ENCODE measurements around the gene COX10. TPM values are rescaled to one million over a fixed set of nuclear protein-coding genes. Genes with fewer than 3 reads are reported as not detected.

The COX10 gene
- total RNA-seq, 2 donors from 2014 or later: 31.6 to 67.6 TPM

DNA sequence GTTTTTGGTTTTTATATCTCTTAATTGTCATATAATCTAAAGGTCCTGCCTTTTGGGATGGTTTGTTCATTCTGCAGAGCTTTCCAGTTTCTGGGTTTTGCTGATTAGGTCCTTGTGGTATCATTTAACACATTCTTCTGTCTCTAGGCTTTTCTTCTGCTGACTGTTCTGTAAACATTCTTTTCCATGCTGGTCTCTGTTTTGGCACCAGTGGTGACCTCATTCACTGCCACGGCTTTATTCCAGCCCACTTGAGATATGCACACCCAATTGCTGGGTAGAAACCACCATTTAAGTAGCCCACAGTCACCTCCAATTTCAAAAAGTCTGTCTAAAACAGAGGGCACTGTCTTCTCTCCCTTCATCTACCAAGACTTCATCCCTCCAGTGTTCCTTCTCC lies 31.1 kb upstream of the COX10 start:
- DNase-seq (ENCODE audit: low spot score): no peak

DNA sequence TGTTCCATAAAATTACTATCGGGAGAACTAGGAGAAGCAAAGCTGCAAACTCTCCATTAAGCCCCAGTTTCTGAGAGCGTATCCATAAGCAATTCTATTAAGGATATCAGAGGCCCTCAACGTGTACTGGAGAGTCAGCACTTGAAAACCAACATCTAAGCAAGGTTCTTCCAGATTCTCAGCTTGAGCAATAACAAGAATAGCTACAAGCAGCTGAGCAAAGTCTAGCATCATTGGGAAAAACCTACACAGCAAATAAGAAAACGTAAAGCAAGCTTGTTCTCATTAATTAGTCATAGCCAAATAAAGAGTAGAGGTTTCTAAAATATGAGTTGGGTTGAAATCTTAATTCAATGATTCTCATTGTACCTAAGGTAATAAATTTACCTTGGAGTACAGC lies 26.9 kb upstream of the COX10 start:
- peaks cover 0 to 9% of the 10 kb centered on the region in 2 donors for H3K4me1 ChIP-seq
- H3K36me3 ChIP-seq: no peaks in the 10 kb centered on the region
- H3K27me3 ChIP-seq: no peaks in the 10 kb centered on the region
- DNase-seq (ENCODE audit: low spot score): no peak
- TF ChIP-seq, protein P1, sequence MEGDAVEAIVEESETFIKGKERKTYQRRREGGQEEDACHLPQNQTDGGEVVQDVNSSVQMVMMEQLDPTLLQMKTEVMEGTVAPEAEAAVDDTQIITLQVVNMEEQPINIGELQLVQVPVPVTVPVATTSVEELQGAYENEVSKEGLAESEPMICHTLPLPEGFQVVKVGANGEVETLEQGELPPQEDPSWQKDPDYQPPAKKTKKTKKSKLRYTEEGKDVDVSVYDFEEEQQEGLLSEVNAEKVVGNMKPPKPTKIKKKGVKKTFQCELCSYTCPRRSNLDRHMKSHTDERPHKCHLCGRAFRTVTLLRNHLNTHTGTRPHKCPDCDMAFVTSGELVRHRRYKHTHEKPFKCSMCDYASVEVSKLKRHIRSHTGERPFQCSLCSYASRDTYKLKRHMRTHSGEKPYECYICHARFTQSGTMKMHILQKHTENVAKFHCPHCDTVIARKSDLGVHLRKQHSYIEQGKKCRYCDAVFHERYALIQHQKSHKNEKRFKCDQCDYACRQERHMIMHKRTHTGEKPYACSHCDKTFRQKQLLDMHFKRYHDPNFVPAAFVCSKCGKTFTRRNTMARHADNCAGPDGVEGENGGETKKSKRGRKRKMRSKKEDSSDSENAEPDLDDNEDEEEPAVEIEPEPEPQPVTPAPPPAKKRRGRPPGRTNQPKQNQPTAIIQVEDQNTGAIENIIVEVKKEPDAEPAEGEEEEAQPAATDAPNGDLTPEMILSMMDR (IDR thresholded peaks at IDR 0.05): no peak
- no peak overlapping the region for H3K4me3 ChIP-seq
- H3K9me3 ChIP-seq: no peaks in the 10 kb centered on the region
- no peak overlapping the region for H3K27ac ChIP-seq

More for the DNA sequence above, 31.1 kb upstream of the COX10 start:
- TF ChIP-seq, protein P1 (IDR thresholded peaks at IDR 0.05): no peak
- Histone ChIP-seq H3K27me3 (no peaks in the 10 kb centered on the region), H3K4me3 (no peak overlapping the region), H3K36me3 (peaks cover 10% of the 10 kb centered on the region), H3K9me3 (no peaks in the 10 kb centered on the region), H3K4me1 (peaks cover 0 to 9% of the 10 kb centered on the region in 2 donors), H3K27ac (no peak overlapping the region)

DNA sequence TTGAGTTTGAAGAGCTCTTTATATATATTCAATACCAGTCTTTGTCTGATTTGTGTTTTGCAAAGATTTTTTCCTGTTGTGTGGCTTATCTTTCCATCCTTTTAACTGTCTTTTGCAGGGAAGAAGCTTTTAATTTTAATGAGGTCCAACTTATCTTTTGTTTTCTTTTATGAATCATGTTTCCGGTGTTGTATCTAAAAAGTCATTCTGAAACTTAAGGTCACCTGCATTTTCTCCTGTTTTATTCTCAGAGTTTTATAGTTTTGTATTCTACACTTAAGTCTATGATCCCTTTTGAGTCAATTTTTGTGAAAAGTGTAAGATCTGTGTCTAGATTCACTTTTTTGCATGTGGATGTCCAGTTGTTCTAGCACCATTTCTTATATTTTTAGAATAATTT lies 24.6 kb upstream of the COX10 start:
- TF ChIP-seq, protein P1 (IDR thresholded peaks at IDR 0.05): no peak
- H3K4me3 ChIP-seq: no peak overlapping the region
- H3K9me3 ChIP-seq: no peaks in the 10 kb centered on the region
- H3K27me3 ChIP-seq: no peaks in the 10 kb centered on the region
- DNase-seq (ENCODE audit: low spot score): no peak
- no peaks in the 10 kb centered on the region for H3K36me3 ChIP-seq
- H3K27ac ChIP-seq: no peak overlapping the region
- H3K4me1 ChIP-seq: no peaks in the 10 kb centered on the region

DNA sequence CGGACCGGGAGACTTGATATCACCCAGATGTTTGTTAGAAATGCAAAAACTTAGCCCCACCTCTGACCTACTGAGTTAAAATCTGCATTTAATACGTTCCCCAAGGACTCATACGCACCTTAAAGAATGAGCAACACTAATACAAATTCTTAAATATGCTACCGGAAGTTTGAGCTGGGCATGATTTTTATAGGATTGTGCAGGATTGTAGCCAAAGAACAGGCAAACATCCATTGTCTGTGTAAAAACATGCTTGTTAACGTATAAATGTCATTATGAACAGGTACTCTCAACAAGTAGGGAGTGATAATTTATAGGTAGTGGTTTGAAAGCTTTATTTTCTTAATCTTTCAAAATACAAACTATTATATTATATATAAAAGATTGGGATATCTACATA lies 22.3 kb upstream of the COX10 start:
- TF ChIP-seq, protein P1 (IDR thresholded peaks at IDR 0.05): no peak
- no peaks in the 10 kb centered on the region for H3K27me3 ChIP-seq

DNA sequence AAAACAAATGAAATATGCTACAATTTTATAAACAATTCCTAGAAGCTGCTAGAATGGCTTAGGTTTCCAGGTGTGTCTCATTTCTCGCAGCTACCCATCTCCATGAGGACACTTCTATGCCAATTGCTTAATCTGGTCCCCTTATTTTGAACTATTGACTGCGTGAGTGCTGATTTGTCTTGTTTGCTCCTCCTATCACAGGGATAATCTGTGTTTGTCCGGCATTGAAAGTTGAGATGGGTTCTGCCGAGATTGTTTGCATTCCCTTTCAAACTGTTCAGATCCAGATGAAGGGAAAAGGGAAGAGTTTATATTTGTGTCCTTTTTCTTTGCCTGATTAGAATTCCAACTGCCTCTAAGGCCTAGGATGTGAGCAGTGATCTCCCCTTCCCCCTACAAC lies 21.7 kb upstream of the COX10 start:
- Histone ChIP-seq H3K27me3 (no peaks in the 10 kb centered on the region), H3K27ac (no peak overlapping the region), H3K4me3 (no peak overlapping the region), H3K4me1 (no peaks in the 10 kb centered on the region), H3K36me3 (no peaks in the 10 kb centered on the region), H3K9me3 (no peaks in the 10 kb centered on the region)
- TF ChIP-seq, protein P1 (IDR thresholded peaks at IDR 0.05): no peak
- no peak for DNase-seq (ENCODE audit: low spot score)

More for the DNA sequence above, 22.3 kb upstream of the COX10 start:
- Histone ChIP-seq H3K4me3 (no peak overlapping the region), H3K4me1 (no peaks in the 10 kb centered on the region), H3K27ac (no peak overlapping the region), H3K36me3 (no peaks in the 10 kb centered on the region), H3K9me3 (no peaks in the 10 kb centered on the region)
- DNase-seq (ENCODE audit: low spot score): no peak

DNA sequence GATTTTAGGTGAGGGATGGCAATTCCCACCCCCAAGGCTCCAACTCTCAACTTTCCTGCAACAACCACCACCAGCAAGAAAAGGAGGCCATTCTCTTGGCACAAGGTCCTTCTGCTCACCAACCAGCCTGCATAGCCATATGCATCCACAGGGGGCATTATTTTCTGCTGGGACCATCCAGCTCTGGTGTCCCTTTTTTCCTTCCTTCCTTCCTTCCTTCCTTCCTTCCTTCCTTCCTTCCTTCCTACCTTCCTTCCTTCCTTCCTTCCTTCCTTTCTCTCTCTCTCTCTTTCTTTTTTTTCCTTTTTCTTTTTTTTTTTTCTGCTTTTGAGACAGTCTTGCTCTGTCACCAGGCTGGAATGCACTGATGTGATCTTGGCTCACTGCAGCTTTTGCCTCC lies 21.1 kb upstream of the COX10 start:
- no peaks in the 10 kb centered on the region for H3K27me3 ChIP-seq
- no peak for DNase-seq (ENCODE audit: low spot score)
- no peaks in the 10 kb centered on the region for H3K4me1 ChIP-seq
- TF ChIP-seq, protein P1 (IDR thresholded peaks at IDR 0.05): no peak
- no peaks in the 10 kb centered on the region for H3K36me3 ChIP-seq
- no peak overlapping the region for H3K27ac ChIP-seq
- no peak overlapping the region for H3K4me3 ChIP-seq
- no peaks in the 10 kb centered on the region for H3K9me3 ChIP-seq

All from right atrium auricular region (tissue), 2 donors.